Vagina (tissue), 2 donors: ENCODE measurements around the gene RAB44.

ENCODE experiments used
- CTCF ChIP-seq, 3 experiments: fragments of 450-650 bp in 2 of 3; fragments of 200-600 bp in 1 of 3; sonication (generic) in 1 of 3; IDR thresholded peaks; one replicate each; pipeline ENCODE4 v1.5.1; 2017 to 2019; ENCODE audit warnings: antibody characterized with exemption in 3 of 3, mild to moderate bottlenecking in 2 of 3, moderate library complexity in 2 of 3
- POLR2A ChIP-seq, 2 donors: fragments of 450-650 bp; IDR thresholded peaks; one replicate each; pipeline ENCODE4 v1.6.1; 2017; ENCODE audit warnings: antibody characterized with exemption in 2 of 2, mild to moderate bottlenecking in 2 of 2, moderate library complexity in 2 of 2
- POLR2AphosphoS5 ChIP-seq, 2 donors: sonication (generic); formaldehyde crosslinking; IDR thresholded peaks; one replicate each; pipeline ENCODE4 v1.9.0; 2017; ENCODE audit warnings: antibody characterized with exemption in 2 of 2, mild to moderate bottlenecking in 2 of 2, low read depth in 1 of 2; ENCODE audit not compliant: insufficient read depth in 1 of 2

GRCh38 chr6:36758516-36759147 is 61.0 kb downstream of the RAB44 start:
- TF ChIP-seq CTCF (IDR thresholded peaks at IDR 0.05) (no peak), POLR2AphosphoS5 (IDR thresholded peaks at IDR 0.05; ENCODE audit: insufficient read depth in 1 of 2, low read depth in 1 of 2) (no peak), POLR2A (IDR thresholded peaks at IDR 0.05) (no peak)
